ENCODE data around the gene NUDT9. TPM values are rescaled to one million over a fixed set of nuclear protein-coding genes. Genes with fewer than 3 reads are reported as not detected.
A peak's percentile ranks its signal among the peaks of the same experiment; 100 is the strongest.

Gene NUDT9, protein sequence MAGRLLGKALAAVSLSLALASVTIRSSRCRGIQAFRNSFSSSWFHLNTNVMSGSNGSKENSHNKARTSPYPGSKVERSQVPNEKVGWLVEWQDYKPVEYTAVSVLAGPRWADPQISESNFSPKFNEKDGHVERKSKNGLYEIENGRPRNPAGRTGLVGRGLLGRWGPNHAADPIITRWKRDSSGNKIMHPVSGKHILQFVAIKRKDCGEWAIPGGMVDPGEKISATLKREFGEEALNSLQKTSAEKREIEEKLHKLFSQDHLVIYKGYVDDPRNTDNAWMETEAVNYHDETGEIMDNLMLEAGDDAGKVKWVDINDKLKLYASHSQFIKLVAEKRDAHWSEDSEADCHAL
- total RNA-seq: 10 to 100 TPM; 28.4 to 38.0 TPM
- polyA plus RNA-seq (ENCODE audit: insufficient read depth, low read depth, low replicate concordance): 45.0 TPM
- long read RNA-seq, donor 1, transcript NUDT9-201 (8 exons, 1,701 nt): major isoform, 18 of 47 reads
- long read RNA-seq, donor 1, partial matches to known transcripts: 22 of 47 reads
- long read RNA-seq, donor 1, other reads (novel, unspliced or antisense): 5 of 47 reads
- long read RNA-seq, donor 2, transcript NUDT9-201 (8 exons, 1,701 nt): major isoform, 5 of 16 reads
- long read RNA-seq, donor 2, partial matches to known transcripts: 9 of 16 reads
- long read RNA-seq, donor 2, other reads (novel, unspliced or antisense): 0 of 16 reads

- Histone ChIP-seq H3K4me3 (peak within 1 kb of the TSS; percentile 80 to 92), H3K4me1 (peaks cover 14% of the 10 kb centered on the region), H3K27ac (peak within 1 kb of the TSS; percentile 85 to 95), H3K27me3 (no peaks in the 10 kb centered on the region), H3K36me3 (ENCODE audit: low read depth, missing control alignments) (no peaks in the 10 kb centered on the region), H3K9me3 (no peaks in the 10 kb centered on the region)
- no peak for TF ChIP-seq POLR2A (IDR thresholded peaks at IDR 0.05)
- TF ChIP-seq, protein P1, sequence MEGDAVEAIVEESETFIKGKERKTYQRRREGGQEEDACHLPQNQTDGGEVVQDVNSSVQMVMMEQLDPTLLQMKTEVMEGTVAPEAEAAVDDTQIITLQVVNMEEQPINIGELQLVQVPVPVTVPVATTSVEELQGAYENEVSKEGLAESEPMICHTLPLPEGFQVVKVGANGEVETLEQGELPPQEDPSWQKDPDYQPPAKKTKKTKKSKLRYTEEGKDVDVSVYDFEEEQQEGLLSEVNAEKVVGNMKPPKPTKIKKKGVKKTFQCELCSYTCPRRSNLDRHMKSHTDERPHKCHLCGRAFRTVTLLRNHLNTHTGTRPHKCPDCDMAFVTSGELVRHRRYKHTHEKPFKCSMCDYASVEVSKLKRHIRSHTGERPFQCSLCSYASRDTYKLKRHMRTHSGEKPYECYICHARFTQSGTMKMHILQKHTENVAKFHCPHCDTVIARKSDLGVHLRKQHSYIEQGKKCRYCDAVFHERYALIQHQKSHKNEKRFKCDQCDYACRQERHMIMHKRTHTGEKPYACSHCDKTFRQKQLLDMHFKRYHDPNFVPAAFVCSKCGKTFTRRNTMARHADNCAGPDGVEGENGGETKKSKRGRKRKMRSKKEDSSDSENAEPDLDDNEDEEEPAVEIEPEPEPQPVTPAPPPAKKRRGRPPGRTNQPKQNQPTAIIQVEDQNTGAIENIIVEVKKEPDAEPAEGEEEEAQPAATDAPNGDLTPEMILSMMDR (IDR thresholded peaks at IDR 0.05): no peak
- intact Hi-C loops (cut with DNase I; ENCODE audit: low total_unique reads): no loop called here
- 0 to 1% methylated on average over 41 to 56 of the region's 58 CpGs for WGBS, 2 donors
- peak; percentile 98 for DNase-seq
These were observed at the start of gene NUDT9 for GRCh38 chr4:87422104-87423052. Gene NUDT9 (plus strand): TSS chr4:87422573. CDS start chr4:87422906, 333 bp downstream.

- H3K9me3 ChIP-seq: no peaks in the 10 kb centered on the region
- H3K4me3 ChIP-seq: no peak overlapping the region
- H3K27ac ChIP-seq: no peak overlapping the region
- peak; percentile 52 for DNase-seq
- intact Hi-C loops (cut with DNase I; ENCODE audit: low total_unique reads): loop anchor here (5.0 kb wide), 1 partner anchor 91 kb away; no protein-coding TSS in a partner anchor
- WGBS, 2 donors: 44 to 47% methylated on average over 4 of the region's 4 CpGs
- no peaks in the 10 kb centered on the region for H3K27me3 ChIP-seq
- no peak for TF ChIP-seq POLR2A (IDR thresholded peaks at IDR 0.05)
- TF ChIP-seq, protein P1 (IDR thresholded peaks at IDR 0.05): peak; percentile 54 to 66 (median 64)
- H3K36me3 ChIP-seq (ENCODE audit: low read depth, missing control alignments): no peaks in the 10 kb centered on the region
- H3K4me1 ChIP-seq: no peaks in the 10 kb centered on the region
These were observed 46.6 kb upstream of the NUDT9 start for GRCh38 chr4:87375719-87376291.

GRCh38 chr4:87377816-87378215 lies 44.6 kb upstream of the NUDT9 start:
- TF ChIP-seq POLR2A (IDR thresholded peaks at IDR 0.05): no peak
- TF ChIP-seq, protein P1 (IDR thresholded peaks at IDR 0.05): no peak
- Histone ChIP-seq H3K9me3 (no peaks in the 10 kb centered on the region), H3K27me3 (no peaks in the 10 kb centered on the region), H3K4me3 (no peak overlapping the region), H3K4me1 (peaks cover 5% of the 10 kb centered on the region), H3K36me3 (ENCODE audit: low read depth, missing control alignments) (no peaks in the 10 kb centered on the region), H3K27ac (no peak overlapping the region)
- DNase-seq: no peak
- 64 to 77% methylated on average over 2 of the region's 2 CpGs for WGBS, 2 donors
- intact Hi-C loops (cut with DNase I; ENCODE audit: low total_unique reads): loop anchor here (5.0 kb wide), 1 partner anchor 89 kb away; no protein-coding TSS in a partner anchor

- H3K27ac ChIP-seq: no peak overlapping the region
- no peaks in the 10 kb centered on the region for H3K36me3 ChIP-seq (ENCODE audit: low read depth, missing control alignments)
- intact Hi-C loops (cut with DNase I; ENCODE audit: low total_unique reads): no loop called here
- H3K4me3 ChIP-seq: no peak overlapping the region
- H3K27me3 ChIP-seq: no peaks in the 10 kb centered on the region
- peaks cover 5% of the 10 kb centered on the region for H3K4me1 ChIP-seq
- no peaks in the 10 kb centered on the region for H3K9me3 ChIP-seq
- 65 to 70% methylated on average over 2 of the region's 2 CpGs for WGBS, 2 donors
- no peak for DNase-seq
- TF ChIP-seq, protein P1 (IDR thresholded peaks at IDR 0.05): no peak
- TF ChIP-seq POLR2A (IDR thresholded peaks at IDR 0.05): no peak
These were observed 40.3 kb upstream of the NUDT9 start for GRCh38 chr4:87382116-87382515.

Measured in testis (tissue), 5 donors.